ENCODE data around the gene OR5D14.

Gene OR5D14

GRCh38 chr11:55795256-55795655 is at the start of gene OR5D14:
OR5D14 (plus strand) TSS chr11:55795556; CDS start chr11:55795556, 0 bp downstream.
- DNase-seq: no peak

DNA sequence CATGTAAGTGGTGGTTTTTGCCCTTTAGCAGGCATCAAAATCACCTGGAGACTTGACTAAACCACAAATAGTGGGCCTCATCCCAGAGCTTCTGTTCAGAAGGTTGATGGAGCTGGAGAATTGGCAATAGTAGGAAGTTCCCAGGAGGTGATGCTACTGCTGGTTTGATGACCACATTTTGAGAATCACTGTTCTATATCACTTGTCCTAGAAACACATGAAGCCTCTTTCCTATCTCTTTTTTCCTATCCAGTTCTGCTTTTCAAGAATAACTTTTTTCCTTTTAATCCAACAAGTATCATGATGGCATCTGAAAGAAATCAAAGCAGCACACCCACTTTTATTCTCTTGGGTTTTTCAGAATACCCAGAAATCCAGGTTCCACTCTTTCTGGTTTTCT is 22.2 kb upstream of the OR5D14 start, which contains the start of gene OR5D13:
OR5D13 (plus strand) TSS at position 301 of the 400 bp plus-strand sequence; CDS start at position 301, 0 bp downstream.
- no peak for DNase-seq

GRCh38 chr11:55791606-55792005 is 3.8 kb upstream of the OR5D14 start:
- no peak for DNase-seq

DNA sequence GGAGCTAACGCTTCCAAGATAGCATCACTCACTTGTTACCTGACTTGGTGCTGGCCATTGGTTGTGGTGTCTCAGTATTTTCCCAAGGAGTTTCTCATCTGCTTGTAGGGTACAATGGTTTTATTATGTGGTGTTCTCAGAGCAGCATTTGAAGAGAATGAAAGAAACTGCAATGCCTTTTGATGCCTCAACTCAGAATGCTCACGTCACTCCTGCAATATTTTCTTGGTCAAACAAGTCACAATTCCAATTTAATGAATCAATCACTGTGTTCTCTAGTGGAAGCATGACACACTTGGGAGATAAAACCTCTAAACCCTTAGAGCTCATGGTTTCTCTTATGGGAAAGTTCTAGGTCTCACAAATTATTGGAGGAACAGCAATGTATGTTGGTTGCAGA is 2.0 kb upstream of the OR5D14 start:
- no peak for DNase-seq

DNA sequence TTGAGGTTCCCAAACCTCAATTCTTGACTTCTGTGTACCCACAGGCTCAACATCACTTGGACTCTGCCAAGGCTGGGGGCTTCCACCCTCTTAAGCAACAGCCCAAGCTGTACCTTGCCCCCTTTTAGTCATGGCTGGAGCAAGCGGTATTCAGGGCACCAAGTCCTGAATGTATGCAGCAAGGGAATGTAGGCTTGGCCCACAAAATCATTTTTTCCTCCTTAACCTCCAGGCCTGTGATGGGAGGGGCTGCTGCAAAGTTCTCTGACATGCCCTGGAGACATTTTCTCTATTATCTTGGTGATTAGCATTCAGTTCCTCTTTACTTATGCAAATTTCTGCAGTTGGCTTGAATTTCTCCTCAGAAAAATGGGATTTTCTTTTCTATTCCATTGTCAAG is 10.9 kb downstream of the OR5D14 start:
- DNase-seq: no peak

DNA sequence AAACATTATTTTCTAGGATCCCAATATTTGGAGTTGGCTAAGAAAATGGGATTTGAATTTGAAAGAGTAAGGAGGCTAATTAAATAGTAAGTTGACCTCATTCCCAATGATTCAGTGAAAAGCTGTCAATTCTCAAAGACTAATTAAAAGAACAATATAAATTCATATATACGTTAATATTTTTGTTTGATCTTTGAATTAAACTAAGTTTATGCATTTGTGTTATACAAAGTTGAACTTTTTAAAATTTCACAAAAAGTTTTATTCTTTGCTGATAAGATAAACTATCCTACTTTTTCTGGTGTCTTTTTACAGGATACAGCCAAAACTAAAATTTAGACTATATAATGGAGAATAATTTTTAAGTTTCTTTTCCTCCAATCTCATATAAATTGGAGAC is 15.7 kb downstream of the OR5D14 start, which contains the start of gene OR5L1:
OR5L1 (plus strand) TSS at position 301 of the 400 bp plus-strand sequence. CDS start 100 bp downstream, outside the sequence.
- DNase-seq: no peak

DNA sequence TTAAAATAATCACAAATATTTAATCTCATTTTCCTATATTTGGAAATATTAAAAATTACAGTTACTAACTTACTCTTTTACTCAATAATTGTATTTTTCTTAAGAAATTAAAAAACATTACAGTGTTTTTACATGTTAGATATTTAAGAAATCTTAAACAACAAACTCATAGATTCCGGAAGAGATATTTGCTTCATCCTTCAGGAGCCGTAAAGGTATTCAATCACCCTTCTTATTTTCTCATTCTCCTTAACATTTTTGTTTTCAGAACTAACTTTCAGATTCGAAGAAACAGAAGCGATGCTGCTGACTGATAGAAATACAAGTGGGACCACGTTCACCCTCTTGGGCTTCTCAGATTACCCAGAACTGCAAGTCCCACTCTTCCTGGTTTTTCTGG is 24.0 kb downstream of the OR5D14 start, which contains the start of gene OR5D18:
OR5D18 (plus strand) TSS at position 301 of the 400 bp plus-strand sequence; CDS start at position 301, 0 bp downstream.
- DNase-seq: no peak

GRCh38 chr11:55826919-55827318 is 31.6 kb downstream of the OR5D14 start, which contains the start of gene OR5L2:
OR5L2 (plus strand) TSS chr11:55827219; CDS start chr11:55827219, 0 bp downstream.
- no peak for DNase-seq

DNA sequence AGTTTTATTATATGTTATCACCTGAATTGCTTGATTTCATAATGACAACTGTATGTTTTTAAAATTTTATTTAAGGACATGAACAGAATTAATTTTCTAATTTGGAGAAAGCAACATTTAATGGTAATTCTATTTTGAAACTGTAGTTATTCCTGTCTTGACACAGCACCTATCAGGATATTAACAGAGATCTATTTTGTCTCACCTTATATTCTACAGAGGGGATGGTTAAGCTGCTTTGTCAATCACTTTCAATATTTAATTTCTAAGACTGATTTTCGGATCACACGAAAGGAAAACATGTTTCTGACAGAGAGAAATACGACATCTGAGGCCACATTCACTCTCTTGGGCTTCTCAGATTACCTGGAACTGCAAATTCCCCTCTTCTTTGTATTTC is 43.1 kb downstream of the OR5D14 start, which contains the start of gene OR5D16:
OR5D16 (plus strand) TSS at position 301 of the 400 bp plus-strand sequence; CDS start at position 301, 0 bp downstream.
- DNase-seq: no peak

Data from HCEC 1CT (cell line).